ENCODE results near the gene PCP2.

DNA sequence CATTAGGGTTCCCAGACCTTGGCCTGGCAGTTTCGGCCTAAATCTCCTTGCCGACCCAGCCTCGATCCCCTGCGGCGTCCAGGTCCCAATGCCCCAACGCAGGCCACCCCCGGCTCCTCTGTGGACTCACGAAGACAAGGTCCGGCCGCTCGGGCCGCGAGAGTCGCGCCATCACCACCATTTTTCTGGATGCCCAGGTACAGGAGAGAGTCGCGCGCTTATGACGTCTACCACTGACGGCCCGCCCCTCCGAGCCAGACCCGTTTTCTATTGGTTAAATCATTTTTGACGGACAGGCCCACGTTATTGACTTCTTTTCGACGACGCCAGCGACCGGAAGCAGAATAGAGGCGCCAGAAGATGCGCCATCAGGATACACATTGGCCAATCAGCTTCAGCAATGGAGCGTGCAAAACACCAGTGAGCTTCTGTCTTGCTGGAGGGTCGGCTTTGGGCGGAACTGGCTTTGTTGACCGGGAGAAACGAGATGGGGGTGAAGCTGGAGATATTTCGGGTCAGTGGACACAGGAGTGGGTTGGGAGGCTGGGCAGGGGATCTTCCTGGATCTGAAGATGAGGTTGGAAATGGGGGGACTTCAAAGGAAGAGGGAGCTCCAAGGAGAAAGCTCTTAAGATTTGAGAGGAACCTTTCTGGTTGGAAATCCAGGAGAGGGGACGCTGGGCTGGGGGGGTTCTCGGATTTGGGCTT is 4.0 kb downstream of the PCP2 start, which contains the start of the genes PET100 and XAB2:
- TF ChIP-seq EZH2 (IDR thresholded peaks at IDR 0.05; ENCODE audit: low read length, missing control alignments) (no peak), CTCF (conservative IDR thresholded peaks at IDR 0.05 in 1 of 2, IDR thresholded peaks at IDR 0.05 in 1 of 2; ENCODE audit: low read depth in 1 of 2, low read length in 2 of 2) (no peak)

Data from fibroblast of lung (primary cell).